Measurements from ENCODE around the gene RMND5B. TPM values are rescaled to one million over a fixed set of nuclear protein-coding genes. Genes with fewer than 3 reads are reported as not detected.

RMND5B gene
- total and polyA plus RNA-seq, 2 donors (not counting 1 experiment from before 2014, with no cell fraction given) = 46.1 to 52.7 TPM

- no peaks in the 10 kb centered on the region for H3K27me3 Mint-ChIP-seq
- H3K27ac ChIP-seq (ENCODE audit: low read length in 2 of 2) = peak overlapping the region; percentile 86 to 89
These were observed 16.3 kb upstream of the RMND5B start for GRCh38 chr5:178114325-178115135.

More at GRCh38 chr5:178114325-178115135, 16.3 kb upstream of the RMND5B start:
- Histone ChIP-seq H3K36me3 (replicated peaks in 1 of 2; ENCODE audit: control extremely low read depth in 1 of 2, control insufficient read depth in 1 of 2, extremely low read depth in 1 of 2, insufficient read depth in 2 of 2, low read length in 1 of 2) (peaks cover 0 to 2% of the 10 kb centered on the region in 2 experiments), H2AFZ (ENCODE audit: insufficient read depth, low read depth, low read length, poor library complexity, severe bottlenecking) (peak overlapping the region; percentile 64), H3K9me3 (ENCODE audit: control extremely low read depth in 1 of 3, control insufficient read depth in 2 of 3, insufficient read depth in 1 of 3, low read length in 2 of 3) (no peaks in the 10 kb centered on the region), H3K27me3 (replicated peaks in 1 of 4; ENCODE audit: control extremely low read depth in 1 of 4, control insufficient read depth in 3 of 4, insufficient read depth in 4 of 4, low read length in 3 of 4) (no peaks in the 10 kb centered on the region), H3K4me1 (ENCODE audit: control insufficient read depth in 2 of 2, insufficient read depth in 2 of 2, low read length in 2 of 2) (peaks cover 56 to 62% of the 10 kb centered on the region in 2 donors), H3K4me2 (replicated peaks; ENCODE audit: low read depth, low read length, poor library complexity, severe bottlenecking) (peak overlapping the region; percentile 95), H3K9ac (ENCODE audit: low read length) (peak overlapping the region; percentile 73), H3K79me2 (ENCODE audit: control insufficient read depth, insufficient read depth, low read length) (peaks cover 8% of the 10 kb centered on the region), H3K4me3 (ENCODE audit: control extremely low read depth in 1 of 5, extremely low read depth in 1 of 5, insufficient read depth in 1 of 5, low read depth in 2 of 5, low read length in 4 of 5) (peak overlapping the region; percentile 31 to 85 (median 74)), H4K20me1 (ENCODE audit: control insufficient read depth, insufficient read depth, low read length, poor library complexity, severe bottlenecking) (peaks cover 42% of the 10 kb centered on the region)
- peak; percentile 7 for ATAC-seq (ENCODE audit: low read depth)
- TF ChIP-seq CTCF (IDR thresholded peaks at IDR 0.05) (no peak), EZH2 (IDR thresholded peaks at IDR 0.05; ENCODE audit: borderline replicate concordance, insufficient read depth, low read depth, low read length, poor library complexity, severe bottlenecking) (no peak)
- WGBS (ENCODE audit: insufficient coverage) = 9% methylated on average over 27 of the region's 28 CpGs
- peaks cover 68% of the 10 kb centered on the region for H3K4me1 Mint-ChIP-seq
- CTCF ChIA-PET = interaction anchor here (0.6 to 8.6 kb wide), 4 partner anchors 9 to 39 kb away, joined by 3 to 92 read pairs (median 3); partner anchors contain the start of gene NHP2
- intact Hi-C loops (cut with micrococcal nuclease) = loop anchor here (10.0 kb wide), 1 partner anchor 800 kb away; the partner anchor contains the start of gene MXD3
- H3K27ac Mint-ChIP-seq = peak overlapping the region; percentile 93
- peak overlapping the region; percentile 94 for H3K4me3 Mint-ChIP-seq
- POLR2A ChIA-PET = interaction anchor here (0.6 to 1.4 kb wide), 6 partner anchors 10 to 760 kb away, joined by 3 to 6 read pairs (median 4); partner anchors contain the start of gene NHP2
- DNase-seq = peak; percentile 79
- H3K9me3 Mint-ChIP-seq (ENCODE audit: insufficient read depth) = no peaks in the 10 kb centered on the region
